Activated CD4-positive, alpha-beta memory T cell treated with anti-CD3 and anti-CD28 coated beads for 36 hours (primary cell): Measurements from ENCODE around the gene MICAL3. TPM values are rescaled to one million over a fixed set of nuclear protein-coding genes. Genes with fewer than 3 reads are reported as not detected.
"Not testable (repeated sequence)": the region's sequence is repeated elsewhere in the genome, so short reads cannot be mapped to it uniquely, and the experiment has no call there.

Experiments
- CTCF ChIA-PET: fragments of 350-600 bp; sonication (Branson Sonifier 250); formaldehyde crosslinking; loops from one replicate; lab custom pipeline; 2021; ENCODE audit warnings: antibody characterized with exemption, inconsistent platforms; lab: Charles Lee
- POLR2A ChIA-PET: fragments of 350-600 bp; sonication (Branson Sonifier 250); formaldehyde crosslinking; loops from one replicate; lab custom pipeline; 2021; ENCODE audit warnings: antibody characterized with exemption; lab: Charles Lee
- DNase-seq: peaks from one replicate; pipeline ENCODE4 v3.0.0-alpha.2; 2020
- H3K27ac Mint-ChIP-seq: one replicate; pipeline ENCODE4 v1.8.0; 2021; ENCODE audit warnings: mixed read lengths
- H3K27me3 Mint-ChIP-seq: one replicate; pipeline ENCODE4 v1.8.0; 2021; ENCODE audit warnings: mixed read lengths
- H3K36me3 Mint-ChIP-seq: one replicate; pipeline ENCODE4 v1.8.0; 2021; ENCODE audit warnings: mixed read lengths
- H3K4me1 Mint-ChIP-seq: one replicate; pipeline ENCODE4 v1.8.0; 2021; ENCODE audit warnings: low read depth, mixed read lengths
- H3K4me3 Mint-ChIP-seq: one replicate; pipeline ENCODE4 v1.8.0; 2021; ENCODE audit warnings: mild to moderate bottlenecking, mixed read lengths
- H3K9me3 Mint-ChIP-seq: one replicate; pipeline ENCODE4 v1.8.0; 2021; ENCODE audit warnings: mixed read lengths
- intact Hi-C: fragments of 100-400 bp; cut with micrococcal nuclease; formaldehyde crosslinking; loops from one replicate; pipeline ENCODE4 v1.15.1; 2023
- total RNA-seq, 2 experiments: library from RNA; stranded (reverse); gene quantifications; one replicate each; pipeline ENCODE4 v1.2.3, GENCODE V29; 2021

MICAL3 gene, protein sequence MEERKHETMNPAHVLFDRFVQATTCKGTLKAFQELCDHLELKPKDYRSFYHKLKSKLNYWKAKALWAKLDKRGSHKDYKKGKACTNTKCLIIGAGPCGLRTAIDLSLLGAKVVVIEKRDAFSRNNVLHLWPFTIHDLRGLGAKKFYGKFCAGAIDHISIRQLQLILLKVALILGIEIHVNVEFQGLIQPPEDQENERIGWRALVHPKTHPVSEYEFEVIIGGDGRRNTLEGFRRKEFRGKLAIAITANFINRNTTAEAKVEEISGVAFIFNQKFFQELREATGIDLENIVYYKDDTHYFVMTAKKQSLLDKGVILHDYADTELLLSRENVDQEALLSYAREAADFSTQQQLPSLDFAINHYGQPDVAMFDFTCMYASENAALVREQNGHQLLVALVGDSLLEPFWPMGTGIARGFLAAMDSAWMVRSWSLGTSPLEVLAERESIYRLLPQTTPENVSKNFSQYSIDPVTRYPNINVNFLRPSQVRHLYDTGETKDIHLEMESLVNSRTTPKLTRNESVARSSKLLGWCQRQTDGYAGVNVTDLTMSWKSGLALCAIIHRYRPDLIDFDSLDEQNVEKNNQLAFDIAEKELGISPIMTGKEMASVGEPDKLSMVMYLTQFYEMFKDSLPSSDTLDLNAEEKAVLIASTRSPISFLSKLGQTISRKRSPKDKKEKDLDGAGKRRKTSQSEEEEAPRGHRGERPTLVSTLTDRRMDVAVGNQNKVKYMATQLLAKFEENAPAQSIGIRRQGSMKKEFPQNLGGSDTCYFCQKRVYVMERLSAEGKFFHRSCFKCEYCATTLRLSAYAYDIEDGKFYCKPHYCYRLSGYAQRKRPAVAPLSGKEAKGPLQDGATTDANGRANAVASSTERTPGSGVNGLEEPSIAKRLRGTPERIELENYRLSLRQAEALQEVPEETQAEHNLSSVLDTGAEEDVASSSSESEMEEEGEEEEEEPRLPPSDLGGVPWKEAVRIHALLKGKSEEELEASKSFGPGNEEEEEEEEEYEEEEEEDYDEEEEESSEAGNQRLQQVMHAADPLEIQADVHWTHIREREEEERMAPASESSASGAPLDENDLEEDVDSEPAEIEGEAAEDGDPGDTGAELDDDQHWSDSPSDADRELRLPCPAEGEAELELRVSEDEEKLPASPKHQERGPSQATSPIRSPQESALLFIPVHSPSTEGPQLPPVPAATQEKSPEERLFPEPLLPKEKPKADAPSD (N-terminal part only)
- total RNA-seq: 10 to 100 TPM; 29.7 to 37.2 TPM

DNA sequence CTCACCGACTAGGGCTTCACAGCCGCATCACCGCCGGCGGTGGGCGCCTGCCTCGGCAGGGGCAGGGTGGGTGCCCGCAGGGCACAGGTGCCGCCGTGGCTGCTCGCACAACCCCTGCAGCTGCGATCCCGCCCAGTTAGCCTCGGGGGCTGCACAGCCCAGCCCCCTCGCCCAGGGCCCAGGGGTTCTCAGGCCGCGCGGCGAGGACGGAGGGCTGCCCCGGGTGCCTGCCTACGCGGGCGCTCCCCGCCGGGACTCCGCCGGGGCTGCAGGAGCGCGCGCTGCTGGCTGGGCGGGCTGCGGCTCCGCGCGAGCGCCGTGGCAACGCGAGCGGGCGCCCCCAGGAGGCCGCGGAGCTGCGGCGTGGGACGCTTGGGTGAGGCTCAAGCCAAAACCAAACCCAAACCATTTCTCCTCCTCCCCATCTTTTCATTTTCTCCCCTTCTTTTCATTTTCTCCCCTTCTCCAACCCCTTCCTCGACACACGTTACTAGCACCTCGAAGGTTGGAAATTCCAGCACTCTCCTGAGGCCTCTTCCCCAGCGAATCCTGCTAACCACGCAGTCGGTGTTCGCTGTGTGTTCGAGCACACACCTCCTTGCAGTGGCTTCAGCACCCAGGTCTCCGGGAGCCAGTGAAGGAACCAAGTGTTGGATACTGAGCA, at the start of gene MICAL3:
MICAL3 (minus strand) TSS at position 286 of the 664 bp plus-strand sequence. CDS start 117,749 bp downstream, outside the sequence.
- Mint-ChIP-seq H3K36me3 (no peaks in the 10 kb centered on the region), H3K4me1 (peaks cover 11% of the 10 kb centered on the region), H3K27ac (no peak within 1 kb of the TSS), H3K4me3 (peak within 1 kb of the TSS; percentile 80), H3K27me3 (peaks cover 25% of the 10 kb centered on the region), H3K9me3 (no peaks in the 10 kb centered on the region)
- ChIA-PET CTCF (interaction anchor here (0.6 to 6.1 kb wide), 9 partner anchors 11 to 209 kb away, joined by 3 to 40 read pairs (median 4); partner anchors contain the start of gene PEX26), POLR2A (no interaction called here)
- peak; percentile 74 for DNase-seq
- intact Hi-C loops: loop anchor here (1.0 to 10.0 kb wide), 3 partner anchors 50 to 194 kb away; partner anchors contain the start of gene PEX26

DNA sequence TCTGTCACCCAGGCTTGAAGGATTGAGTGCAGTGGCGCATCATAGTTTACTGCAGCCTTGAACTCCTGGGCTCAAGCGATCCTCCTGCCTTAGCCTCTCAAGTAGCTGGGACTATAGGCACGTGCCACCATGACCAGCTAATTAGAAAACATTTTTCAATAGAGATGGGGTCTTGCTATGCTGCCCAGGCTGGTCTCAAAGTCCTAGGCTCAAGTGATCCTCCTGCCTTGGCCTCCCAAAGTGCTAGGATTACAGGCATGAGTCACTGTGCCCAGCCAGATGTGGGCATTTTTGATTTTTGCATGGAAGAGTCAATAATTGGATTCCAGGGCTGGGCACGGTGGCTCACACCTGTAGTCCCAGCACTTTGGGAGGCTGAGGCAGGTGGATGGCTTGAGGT, 49.6 kb upstream of the MICAL3 start:
- DNase-seq, H3K9me3 Mint-ChIP-seq, H3K27ac Mint-ChIP-seq, intact Hi-C loops, H3K27me3 Mint-ChIP-seq, POLR2A ChIA-PET, H3K4me3 Mint-ChIP-seq, H3K36me3 Mint-ChIP-seq: not testable (repeated sequence)
- CTCF ChIA-PET: interaction anchor here (0.5 to 9.0 kb wide), 4 partner anchors 9 to 331 kb away, joined by 3 to 210 read pairs (median 38); no protein-coding TSS in a partner anchor
- peaks cover 17% of the 10 kb centered on the region for H3K4me1 Mint-ChIP-seq

DNA sequence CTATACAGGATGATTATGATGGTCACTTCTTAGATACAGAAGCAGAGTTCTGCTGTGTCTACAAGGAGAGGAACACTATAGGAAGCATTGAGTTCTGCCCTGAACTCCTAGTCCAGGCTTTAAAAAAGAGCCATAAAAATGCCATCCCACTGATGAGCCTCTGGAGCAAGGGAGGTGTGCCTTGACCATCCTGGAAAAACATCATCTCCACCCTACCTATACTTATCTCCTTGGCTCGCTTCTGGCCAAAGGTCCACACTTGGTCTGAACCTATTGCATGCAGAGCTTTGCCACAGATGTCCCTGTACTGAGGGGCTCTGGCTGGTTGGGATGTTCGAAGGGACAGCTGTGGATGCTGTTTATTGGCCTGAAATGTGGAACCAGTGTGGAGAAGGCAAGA, 49.1 kb upstream of the MICAL3 start:
- CTCF ChIA-PET: interaction anchor here (0.5 to 9.0 kb wide), 2 partner anchors 46 to 242 kb away, joined by 3 to 210 read pairs; no protein-coding TSS in a partner anchor
- Mint-ChIP-seq H3K36me3 (peaks cover 1% of the 10 kb centered on the region), H3K27ac (no peak overlapping the region), H3K4me1 (peaks cover 13% of the 10 kb centered on the region), H3K27me3 (no peaks in the 10 kb centered on the region), H3K4me3 (no peak overlapping the region), H3K9me3 (no peaks in the 10 kb centered on the region)
- intact Hi-C loops: no loop called here
- POLR2A ChIA-PET: no interaction called here
- no peak for DNase-seq

DNA sequence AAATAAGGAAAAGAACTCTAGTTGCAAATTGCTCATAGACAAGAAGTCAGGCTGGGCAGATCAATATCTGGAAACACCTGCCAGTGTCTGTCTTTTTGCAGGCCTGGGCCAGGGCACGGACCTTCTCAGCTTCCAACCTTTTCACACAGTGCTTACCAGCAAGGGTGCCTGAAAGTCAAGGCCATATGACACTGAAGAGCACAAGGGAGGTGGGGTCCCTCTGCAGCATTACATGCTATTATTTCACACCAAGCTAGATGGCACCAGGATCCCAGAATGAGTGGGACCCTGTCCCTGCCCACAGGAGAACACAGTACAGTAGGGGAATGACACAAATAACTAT, 47.6 kb upstream of the MICAL3 start:
- intact Hi-C loops: no loop called here
- H3K36me3 Mint-ChIP-seq: no peaks in the 10 kb centered on the region
- H3K9me3 Mint-ChIP-seq: no peaks in the 10 kb centered on the region
- peaks cover 9% of the 10 kb centered on the region for H3K27me3 Mint-ChIP-seq
- H3K4me1 Mint-ChIP-seq: peaks cover 11% of the 10 kb centered on the region
- CTCF ChIA-PET: interaction anchor here (1.1 to 9.0 kb wide), 3 partner anchors 9 to 241 kb away, joined by 3 to 210 read pairs (median 8); no protein-coding TSS in a partner anchor
- H3K4me3 Mint-ChIP-seq: no peak overlapping the region
- DNase-seq: no peak
- no peak overlapping the region for H3K27ac Mint-ChIP-seq
- POLR2A ChIA-PET: no interaction called here

DNA sequence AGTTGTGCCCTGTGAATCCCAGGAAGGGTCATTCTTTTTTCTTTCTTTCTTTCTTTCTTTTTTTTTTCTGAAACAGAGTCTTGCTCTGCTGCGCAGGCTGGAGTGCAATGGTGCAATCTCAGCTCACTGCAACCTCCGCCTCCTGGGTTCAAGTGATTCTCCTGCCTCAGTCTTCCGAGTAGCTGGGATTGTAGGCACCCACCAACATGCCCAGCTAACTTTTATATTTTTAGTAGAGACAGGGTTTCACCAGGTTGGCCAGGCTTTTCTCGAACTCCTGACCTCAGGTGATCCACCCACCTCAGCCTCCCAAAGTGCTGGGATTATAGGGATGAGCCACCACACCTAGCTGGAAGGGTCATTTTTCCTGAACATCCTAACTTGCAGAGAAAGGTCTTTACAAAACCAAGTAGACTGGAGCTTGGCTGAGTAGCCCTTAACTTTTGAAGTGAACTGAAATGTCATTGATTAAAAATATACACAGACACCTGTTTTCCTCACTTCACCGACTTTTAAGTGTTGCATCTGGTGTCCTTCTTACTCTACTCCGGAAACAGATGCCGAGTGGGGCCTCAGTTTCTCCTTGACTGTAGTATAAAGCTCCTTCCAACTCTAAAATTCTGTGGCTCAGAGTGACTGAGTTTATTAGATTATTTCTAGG, 47.1 kb upstream of the MICAL3 start:
- peaks cover 10% of the 10 kb centered on the region for H3K27me3 Mint-ChIP-seq
- CTCF ChIA-PET: interaction anchor here (0.6 to 9.0 kb wide), 3 partner anchors 9 to 328 kb away, joined by 3 to 210 read pairs (median 8); no protein-coding TSS in a partner anchor
- intact Hi-C loops, H3K27ac Mint-ChIP-seq, POLR2A ChIA-PET, H3K4me3 Mint-ChIP-seq, H3K9me3 Mint-ChIP-seq, DNase-seq, H3K36me3 Mint-ChIP-seq, H3K4me1 Mint-ChIP-seq: not testable (repeated sequence)

DNA sequence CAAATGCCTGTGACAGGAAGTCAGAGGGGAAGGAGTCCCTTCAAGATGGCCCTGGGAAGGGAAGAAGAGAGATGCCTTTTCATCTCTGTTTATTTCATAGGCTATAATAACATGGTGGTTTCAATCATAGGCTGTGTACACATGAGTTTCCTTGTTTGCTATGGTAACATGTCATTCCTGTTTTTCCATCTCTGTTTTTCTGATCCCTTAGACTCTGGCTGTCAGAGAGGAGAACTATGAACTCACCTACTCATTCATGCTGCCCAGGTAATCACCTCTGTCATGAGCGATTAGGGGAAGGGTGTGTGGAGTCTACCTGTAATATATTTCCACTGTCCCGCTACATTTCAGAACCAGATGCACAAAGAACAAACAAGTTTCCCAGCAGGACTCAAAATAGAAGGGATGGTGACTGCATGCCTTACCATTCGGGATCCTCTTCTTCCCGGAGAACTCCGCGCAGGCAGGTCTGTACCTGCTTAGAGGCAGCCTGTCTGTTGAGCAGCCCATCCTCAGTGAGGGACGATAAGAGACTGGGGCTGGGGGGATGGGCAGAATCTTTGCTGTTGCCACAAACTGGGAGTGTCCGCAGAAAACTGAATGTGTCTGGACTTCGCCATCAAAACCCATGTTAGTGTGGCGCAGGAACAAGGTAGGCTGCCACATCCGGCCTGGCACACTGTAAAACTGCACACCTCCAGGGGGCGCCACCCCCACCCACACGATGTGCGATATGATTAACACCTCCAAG, 46.4 kb upstream of the MICAL3 start:
- H3K27me3 Mint-ChIP-seq: peaks cover 17% of the 10 kb centered on the region
- ChIA-PET POLR2A (no interaction called here), CTCF (interaction anchor here (0.6 to 1.8 kb wide), 3 partner anchors 8 to 240 kb away, joined by 5 to 8 read pairs (median 8); no protein-coding TSS in a partner anchor)
- DNase-seq: no peak
- no peaks in the 10 kb centered on the region for H3K36me3 Mint-ChIP-seq
- intact Hi-C loops: no loop called here
- H3K27ac Mint-ChIP-seq: no peak overlapping the region
- H3K4me1 Mint-ChIP-seq: peaks cover under 1% of the 10 kb centered on the region
- no peak overlapping the region for H3K4me3 Mint-ChIP-seq
- H3K9me3 Mint-ChIP-seq: no peaks in the 10 kb centered on the region

DNA sequence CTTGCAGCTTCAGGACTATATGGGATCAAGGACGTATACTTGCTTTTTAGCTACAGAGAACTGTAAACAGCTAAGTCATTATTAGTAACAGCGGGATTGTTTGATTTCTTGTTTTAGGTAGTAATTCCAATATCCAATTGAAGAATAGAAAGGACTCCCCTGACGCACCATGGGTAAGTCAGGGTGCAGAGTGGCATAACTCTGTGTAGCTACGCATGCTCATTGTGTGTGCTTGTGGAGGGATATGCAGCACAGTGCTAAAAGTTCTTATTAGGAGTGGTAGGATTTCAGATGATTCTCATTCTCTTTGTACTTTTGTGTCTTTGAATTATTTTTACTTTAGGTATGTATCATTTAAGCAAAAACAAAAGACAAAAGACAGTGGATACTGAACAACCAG, 45.7 kb upstream of the MICAL3 start:
- Mint-ChIP-seq H3K9me3 (no peaks in the 10 kb centered on the region), H3K4me1 (no peaks in the 10 kb centered on the region), H3K27me3 (peaks cover 24% of the 10 kb centered on the region), H3K4me3 (no peak overlapping the region), H3K36me3 (no peaks in the 10 kb centered on the region), H3K27ac (no peak overlapping the region)
- ChIA-PET POLR2A (no interaction called here), CTCF (interaction anchor here (0.6 to 1.5 kb wide), 5 partner anchors 10 to 328 kb away, joined by 3 to 8 read pairs (median 3); no protein-coding TSS in a partner anchor)
- no peak for DNase-seq
- intact Hi-C loops: no loop called here

DNA sequence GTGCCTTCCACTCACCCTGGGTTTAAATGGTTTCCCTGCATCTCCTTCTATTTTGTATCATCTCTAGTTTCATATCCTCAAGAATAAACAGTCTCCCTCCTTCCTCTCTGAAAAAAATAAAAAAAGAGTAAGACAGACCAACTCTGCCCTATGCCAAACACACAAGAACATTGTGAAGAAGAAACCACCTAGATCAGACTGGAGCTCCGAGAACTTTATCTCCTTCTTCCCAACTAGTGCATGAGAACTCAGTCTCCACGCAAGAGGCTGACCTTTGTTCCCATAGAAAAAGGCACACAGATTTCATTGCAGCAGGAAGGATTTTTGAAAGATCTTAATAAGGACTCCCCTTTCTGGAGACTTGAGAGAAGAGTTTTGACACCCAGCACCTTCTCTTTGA, 44.7 kb upstream of the MICAL3 start:
- Mint-ChIP-seq H3K4me3 (no peak overlapping the region), H3K27ac (no peak overlapping the region), H3K27me3 (peaks cover 31% of the 10 kb centered on the region), H3K4me1 (no peaks in the 10 kb centered on the region), H3K36me3 (no peaks in the 10 kb centered on the region), H3K9me3 (no peaks in the 10 kb centered on the region)
- intact Hi-C loops: no loop called here
- POLR2A ChIA-PET: no interaction called here
- CTCF ChIA-PET: interaction anchor here (1.5 kb wide), 1 partner anchor 239 kb away, joined by 8 read pairs; no protein-coding TSS in a partner anchor
- no peak for DNase-seq

DNA sequence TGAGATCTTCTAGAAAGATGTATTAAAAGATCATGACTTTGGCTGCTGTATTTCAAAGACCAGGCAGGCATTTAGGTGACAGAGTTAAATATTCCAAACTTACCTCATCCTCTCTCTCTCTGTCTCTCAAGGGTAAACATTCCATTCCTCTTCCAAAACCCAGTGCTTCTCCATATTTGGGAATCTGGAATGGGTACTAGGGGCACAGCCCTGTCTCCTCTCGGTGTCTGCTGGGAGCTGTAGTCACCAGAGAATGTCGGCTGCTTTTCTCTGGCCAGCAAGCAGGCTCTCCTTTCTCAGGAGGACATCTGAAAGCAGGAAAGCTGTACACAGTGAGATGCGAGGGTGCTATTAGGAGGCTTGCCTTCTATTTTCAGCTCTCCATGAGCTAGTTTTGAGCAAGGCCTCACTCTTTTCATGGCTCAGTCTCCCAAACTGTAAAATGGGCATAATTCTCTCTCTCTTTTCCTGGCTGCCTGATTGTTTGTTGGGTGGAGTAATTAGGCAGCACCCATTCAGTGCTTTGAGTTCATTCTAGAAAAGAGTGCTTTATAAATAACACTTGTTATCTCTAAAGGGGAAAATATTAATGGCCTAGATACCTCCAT, 44.1 kb upstream of the MICAL3 start:
- peaks cover 31% of the 10 kb centered on the region for H3K27me3 Mint-ChIP-seq
- no peaks in the 10 kb centered on the region for H3K36me3 Mint-ChIP-seq
- POLR2A ChIA-PET: no interaction called here
- no peak overlapping the region for H3K27ac Mint-ChIP-seq
- H3K4me3 Mint-ChIP-seq: no peak overlapping the region
- CTCF ChIA-PET: no interaction called here
- intact Hi-C loops: no loop called here
- no peaks in the 10 kb centered on the region for H3K4me1 Mint-ChIP-seq
- DNase-seq: no peak
- no peaks in the 10 kb centered on the region for H3K9me3 Mint-ChIP-seq
